NCI-H524 treated with DMSO at 0.1 percent for 48 hours (cell line): ENCODE data around the gene SURF2.

ENCODE experiments used
- DNase-seq: peaks from one replicate; lab custom pipeline; 2025; lab: John Stamatoyannopoulos, UW

SURF2 gene

DNA sequence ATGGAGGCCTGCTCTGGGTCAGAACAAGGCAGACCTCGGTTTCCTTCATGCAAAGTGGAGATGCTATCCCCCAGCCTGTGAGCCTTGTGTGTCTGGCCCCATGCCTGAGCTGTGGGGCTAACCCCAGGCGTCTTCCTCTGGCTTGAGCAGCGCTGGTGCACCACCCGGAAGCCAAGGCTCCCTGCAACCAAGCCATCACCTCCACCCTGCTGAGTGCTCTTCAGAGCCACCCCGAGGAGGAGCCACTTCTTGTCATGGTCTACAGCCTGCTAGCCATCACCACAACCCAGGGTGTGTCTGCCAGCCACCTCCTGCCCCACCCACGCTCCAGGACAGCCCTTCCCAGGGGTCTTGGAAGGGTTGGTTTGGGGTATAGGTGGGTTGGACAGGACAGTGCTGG, 45.2 kb downstream of the SURF2 start:
- DNase-seq, result no peak

DNA sequence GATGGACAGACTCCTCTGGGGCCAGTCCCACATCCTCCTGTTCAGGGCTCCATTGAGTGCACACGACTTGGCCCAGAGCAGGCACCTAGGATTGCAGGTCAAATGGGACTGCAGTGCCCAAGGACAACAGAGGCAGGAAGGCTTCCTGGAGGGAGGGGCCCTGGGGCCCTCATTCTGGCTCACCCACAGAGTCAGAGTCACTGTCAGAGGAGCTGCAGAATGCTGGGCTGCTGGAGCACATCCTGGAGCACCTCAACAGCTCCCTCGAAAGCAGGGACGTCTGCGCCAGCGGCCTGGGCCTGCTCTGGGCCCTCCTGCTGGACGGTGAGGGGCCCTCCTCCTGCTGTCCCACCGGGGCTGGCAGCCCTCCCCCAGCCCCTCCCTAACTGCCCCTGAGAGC, 46.3 kb downstream of the SURF2 start:
- DNase-seq, result no peak

DNA sequence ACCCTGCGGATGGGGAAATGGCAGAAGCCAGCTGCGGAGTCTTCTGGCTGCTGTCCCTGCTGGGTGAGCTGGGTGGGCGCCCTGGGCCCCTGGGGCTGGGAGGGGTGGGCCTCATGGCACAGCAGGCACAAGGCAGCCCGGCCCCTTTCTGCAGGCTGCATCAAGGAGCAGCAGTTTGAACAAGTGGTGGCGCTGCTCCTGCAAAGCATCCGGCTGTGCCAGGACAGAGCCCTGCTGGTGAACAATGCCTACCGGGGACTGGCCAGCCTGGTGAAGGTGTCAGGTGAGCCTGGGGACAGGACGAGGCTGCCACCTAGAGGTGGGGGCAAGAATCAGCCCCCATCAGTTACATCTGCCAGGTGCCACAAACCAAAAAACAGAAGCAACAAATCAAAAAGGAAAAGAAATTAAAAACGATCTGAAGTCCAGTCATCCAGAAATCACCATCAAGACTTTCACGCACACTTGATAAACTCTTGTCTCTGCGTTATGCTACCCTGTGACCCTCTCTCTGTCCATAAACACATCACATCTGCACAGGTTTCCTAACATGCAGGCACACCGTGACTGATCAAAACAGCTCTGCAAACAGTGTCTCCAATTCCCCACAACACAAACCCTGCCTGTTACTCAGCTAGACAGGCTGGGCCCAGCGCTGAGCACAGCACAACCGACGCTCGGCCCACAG, 47.6 kb downstream of the SURF2 start:
- no peak for DNase-seq

DNA sequence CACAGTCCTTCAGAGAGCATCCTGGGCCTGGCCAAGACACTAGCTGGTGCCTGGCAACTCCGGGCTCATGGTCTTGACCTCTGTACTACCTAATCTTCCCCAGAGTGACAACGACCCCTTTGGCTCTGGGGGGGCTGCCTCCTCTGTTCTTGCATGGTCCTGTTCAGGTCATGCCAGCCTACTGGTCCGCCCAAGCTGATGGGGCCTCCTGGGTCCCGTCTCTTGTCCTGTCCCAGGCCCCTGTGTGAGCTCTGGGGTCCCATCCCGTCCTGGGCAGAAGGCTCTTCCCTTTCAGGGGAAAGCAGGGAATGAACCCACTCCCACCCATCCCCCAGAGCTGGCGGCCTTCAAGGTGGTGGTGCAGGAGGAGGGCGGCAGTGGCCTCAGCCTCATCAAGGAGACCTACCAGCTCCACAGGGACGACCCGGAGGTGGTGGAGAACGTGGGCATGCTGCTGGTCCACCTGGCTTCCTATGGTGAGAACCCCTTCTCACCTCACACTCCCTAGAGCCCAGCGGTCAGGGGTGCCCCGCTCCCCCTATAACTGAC, 48.2 kb downstream of the SURF2 start:
- DNase-seq, result no peak

DNA sequence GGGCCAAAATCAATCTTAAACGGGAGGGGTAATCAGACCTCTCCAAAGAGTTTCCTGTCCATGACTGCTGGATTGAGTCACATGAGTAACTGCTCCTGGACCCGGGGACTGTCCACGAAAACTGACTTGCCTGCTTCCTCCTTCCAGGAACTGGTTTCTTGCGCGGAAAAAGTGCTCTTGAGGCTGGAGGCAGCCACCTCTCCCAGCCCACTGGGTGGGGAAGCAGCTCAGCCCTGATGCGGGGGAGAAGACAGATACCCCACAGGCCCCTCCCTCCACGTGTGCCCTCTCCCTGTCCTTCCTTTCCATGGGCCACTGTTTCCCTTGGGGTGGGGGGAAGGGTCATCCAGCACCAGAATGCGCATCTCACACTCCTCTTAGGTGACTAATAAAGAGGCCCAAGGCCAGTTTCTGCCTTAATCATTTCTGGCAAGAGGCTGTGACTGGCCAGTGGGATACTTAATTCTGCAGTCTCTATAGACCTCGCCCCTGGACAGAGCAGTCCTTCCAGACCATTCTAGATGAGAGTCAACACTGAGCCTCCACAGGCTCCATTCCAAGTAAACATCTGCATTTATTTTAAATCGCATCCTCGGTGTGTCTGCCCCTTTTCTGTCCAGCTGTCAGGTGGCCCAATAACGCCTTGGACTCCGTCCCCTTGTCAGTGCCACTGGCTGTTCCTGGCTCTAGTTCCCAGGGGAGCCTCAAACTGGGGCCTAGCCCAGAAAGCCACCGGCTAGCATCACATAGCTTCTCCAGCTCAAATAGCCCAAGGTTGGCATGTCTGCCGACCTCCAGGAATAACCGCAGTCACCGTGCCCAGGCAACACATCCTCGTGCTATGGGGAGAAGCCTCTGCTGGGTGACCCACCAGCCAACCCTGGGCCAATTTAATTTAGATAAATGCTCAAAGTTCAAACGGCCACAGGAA, 49.4 kb downstream of the SURF2 start:
- no peak for DNase-seq

DNA sequence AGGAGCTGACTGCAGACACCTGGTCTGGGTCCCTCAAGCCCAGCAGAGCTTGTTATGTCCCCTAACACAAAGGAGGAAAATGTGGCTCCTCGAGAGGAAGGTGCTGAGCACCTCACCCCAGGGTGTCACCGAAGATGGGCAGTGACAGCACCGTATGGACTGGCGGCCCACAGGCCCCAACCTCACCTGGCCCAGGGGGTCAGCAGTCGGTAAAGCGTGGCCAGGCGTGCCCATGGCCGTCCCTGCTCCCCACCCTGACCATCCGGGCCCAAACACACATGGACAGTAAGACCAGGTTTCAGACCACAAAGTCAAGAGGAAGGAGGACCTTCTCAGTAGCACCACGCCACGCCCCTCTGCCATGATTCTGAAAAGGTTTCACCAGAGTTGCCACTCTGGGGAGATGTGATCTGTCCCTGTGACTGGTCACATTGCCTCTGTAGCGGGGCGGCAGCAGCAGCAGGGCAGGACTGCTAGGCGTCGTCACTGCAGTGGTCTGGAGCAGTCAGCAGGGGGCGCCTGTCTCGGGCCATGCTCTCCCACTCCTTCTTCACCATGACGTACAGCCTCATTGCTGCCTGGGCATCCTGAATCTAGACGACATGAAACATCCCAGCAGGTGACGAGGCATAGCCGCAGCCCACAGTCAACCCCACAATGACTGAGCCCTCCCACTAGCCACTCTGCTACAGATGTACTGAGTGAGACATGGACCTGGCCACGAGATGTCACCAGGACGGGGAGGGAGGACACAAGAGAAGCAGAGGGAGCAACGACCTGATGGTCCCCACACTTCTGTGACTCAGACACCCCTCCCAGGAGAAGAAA, 50.3 kb downstream of the SURF2 start:
- DNase-seq, result no peak

DNA sequence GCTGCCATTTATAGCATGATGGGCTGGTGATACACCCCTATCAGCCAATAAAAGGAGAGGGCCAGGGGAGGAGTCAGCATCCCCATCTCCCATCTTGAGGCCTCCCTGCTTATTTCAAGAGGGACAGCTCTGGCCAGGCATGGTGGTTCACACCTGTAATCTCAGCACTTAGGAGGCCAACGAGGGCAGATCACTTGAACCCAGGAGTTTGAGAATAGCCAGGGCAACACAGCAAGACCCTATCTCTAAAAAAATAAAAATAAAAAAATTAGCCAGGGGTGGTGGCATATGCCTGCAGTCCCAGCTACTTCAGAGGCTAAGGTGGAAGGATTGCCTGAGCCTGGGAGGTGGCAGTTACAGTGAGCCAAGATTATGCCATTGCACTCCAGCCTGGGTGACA, 51.7 kb downstream of the SURF2 start:
- no peak for DNase-seq
